ENCODE results near the gene CT55.

- TF ChIP-seq CTCF (IDR thresholded peaks at IDR 0.05) (peak in 5 of 6 experiments; percentile 8 to 63 (median 19)), POLR2A (IDR thresholded peaks at IDR 0.05) (no peak)
Observed at GRCh38 chrX:135185795-135186443, 14.7 kb upstream of the CT55 start.
